Panc1 (cell line): ENCODE data around the gene IFNLR1. TPM values are rescaled to one million over a fixed set of nuclear protein-coding genes. Genes with fewer than 3 reads are reported as not detected.

Source experiments
- ATAC-seq: fragments of 200-7000 bp; cut with Tn5 transposase; 2 replicates; pipeline ENCODE4 v1.9.1; 2020; ENCODE audit warnings: mild to moderate bottlenecking, moderate library complexity
- BruUV-seq: library from RNA; stranded (reverse); fragments of 400-500 nt; replicated peaks from 2 replicates; lab custom pipeline; 2021; lab: Mats Ljungman, UMichigan
- CTCF ChIA-PET: fragments of 300-600 bp; sonication (Branson Sonifier 250); formaldehyde crosslinking; loops from one replicate; lab custom pipeline; 2022; ENCODE audit warnings: antibody characterized with exemption; lab: Charles Lee
- POLR2A ChIA-PET: fragments of 300-600 bp; sonication (Branson Sonifier 250); formaldehyde crosslinking; loops from one replicate; lab custom pipeline; 2022; ENCODE audit warnings: antibody characterized with exemption; lab: Charles Lee
- DNase-seq: peaks from one replicate; pipeline ENCODE4 v3.0.0-alpha.2; 2010; ENCODE audit warnings: low read depth, low spot score
- H3K27ac ChIP-seq: 2 replicates; pipeline ENCODE4 v1.5.1; 2011; ENCODE audit warnings: mild to moderate bottlenecking, low read length, inconsistent platforms
- H3K27me3 ChIP-seq: fragments of 200-500 bp; sonication (Bioruptor generic); 2 replicates; pipeline ENCODE4 v1.6.0; 2014; ENCODE audit warnings: low read length, inconsistent platforms; ENCODE audit not compliant: control insufficient read depth, insufficient read depth
- H3K36me3 ChIP-seq: fragments of 200-500 bp; sonication (Bioruptor generic); 2 replicates; pipeline ENCODE4 v1.5.1; 2014; ENCODE audit warnings: inconsistent platforms, mild to moderate bottlenecking, low read length, moderate library complexity; ENCODE audit not compliant: control insufficient read depth, insufficient read depth
- H3K4me1 ChIP-seq: 2 replicates; pipeline ENCODE4 v1.5.1; 2011; ENCODE audit warnings: inconsistent platforms, mild to moderate bottlenecking, low read length, moderate library complexity; ENCODE audit not compliant: control insufficient read depth, insufficient read depth
- H3K4me3 ChIP-seq, 2 experiments: 2 replicates each; pipeline ENCODE4 v1.5.1; 2011 to 2012; ENCODE audit warnings: low read depth in 2 of 2, low read length in 2 of 2, mild to moderate bottlenecking in 2 of 2, inconsistent platforms in 1 of 2, moderate library complexity in 1 of 2
- H3K9me3 ChIP-seq: fragments of 200-500 bp; sonication (Bioruptor generic); 2 replicates; pipeline ENCODE4 v1.5.1; 2014; ENCODE audit warnings: low read depth, mild to moderate bottlenecking, inconsistent platforms, low read length, moderate library complexity; ENCODE audit not compliant: control insufficient read depth, insufficient read depth
- POLR2AphosphoS5 ChIP-seq: IDR thresholded peaks from 2 replicates; pipeline ENCODE4 v1.6.1; 2012; ENCODE audit warnings: mild to moderate bottlenecking, low read depth, low read length, moderate library complexity
- SIN3A ChIP-seq: IDR thresholded peaks from 2 replicates; pipeline ENCODE4 v1.6.1; 2012; ENCODE audit warnings: low read depth, mild to moderate bottlenecking, low read length, moderate library complexity, borderline replicate concordance; ENCODE audit not compliant: insufficient read depth
- TCF7L2 ChIP-seq: IDR thresholded peaks from 2 replicates; pipeline ENCODE4 v1.6.1; 2011; ENCODE audit warnings: mild to moderate bottlenecking, low read depth, low read length, inconsistent platforms
- in situ Hi-C: cut with HindIII; loops from 2 replicates; pipeline ENCODE4 v1.10.0; 2016; ENCODE audit warnings: low sequenced_read_pairs, low pct_unique_long_range_greater_than_20kb
- intact Hi-C: fragments of 100-400 bp; cut with micrococcal nuclease; formaldehyde crosslinking; loops from one replicate; pipeline ENCODE4 v1.10.0; 2022; ENCODE audit not compliant: unreplicated experiment
- total RNA-seq: library from RNA; stranded (reverse); gene quantifications from one replicate; pipeline ENCODE4 v1.2.1, GENCODE V29; 2021; ENCODE audit not compliant: unreplicated experiment
- TF ChIP-seq, protein P1 (sequence below), 2 experiments: IDR thresholded peaks; 2 replicates each; pipeline ENCODE4 v1.6.1; 2011 to 2012; ENCODE audit warnings: low read depth in 2 of 2, control low read depth in 1 of 2, low read length in 1 of 2, mild to moderate bottlenecking in 1 of 2, moderate library complexity in 1 of 2; ENCODE audit not compliant: insufficient read depth in 1 of 2
- TF ChIP-seq, protein P2 (sequence below): fragments of 450-650 bp; IDR thresholded peaks from 2 replicates; pipeline ENCODE4 v1.5.1; 2017; ENCODE audit warnings: mild to moderate bottlenecking

IFNLR1 gene
- total RNA-seq, 1 experiment from 2014 or later = 1.0 TPM

DNA sequence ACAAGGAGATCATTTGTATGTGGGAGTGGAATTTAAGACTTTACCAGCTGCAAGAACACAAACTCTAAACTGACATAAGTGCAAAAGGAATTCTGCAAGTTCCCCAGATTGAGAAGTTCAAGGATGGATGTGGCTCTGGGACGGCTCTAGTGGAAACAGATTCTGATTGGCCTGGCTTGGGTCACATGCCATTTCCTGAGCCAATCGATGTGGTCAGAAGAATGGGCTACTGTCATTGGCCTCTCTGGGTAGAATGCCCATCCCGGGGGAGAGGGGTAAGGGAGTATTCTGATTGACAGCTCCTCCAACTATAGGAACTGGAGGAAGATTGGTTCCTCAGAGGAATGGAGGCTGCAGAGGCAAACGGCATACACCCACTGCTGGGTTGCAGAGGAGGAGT lies 6.0 kb upstream of the IFNLR1 start:
- no peak overlapping the region for H3K4me3 ChIP-seq
- H3K27me3 ChIP-seq = no peaks in the 10 kb centered on the region
- no peaks in the 10 kb centered on the region for H3K9me3 ChIP-seq
- TF ChIP-seq SIN3A = no peak
- no peak for TF ChIP-seq POLR2AphosphoS5
- TF ChIP-seq, protein P1, sequence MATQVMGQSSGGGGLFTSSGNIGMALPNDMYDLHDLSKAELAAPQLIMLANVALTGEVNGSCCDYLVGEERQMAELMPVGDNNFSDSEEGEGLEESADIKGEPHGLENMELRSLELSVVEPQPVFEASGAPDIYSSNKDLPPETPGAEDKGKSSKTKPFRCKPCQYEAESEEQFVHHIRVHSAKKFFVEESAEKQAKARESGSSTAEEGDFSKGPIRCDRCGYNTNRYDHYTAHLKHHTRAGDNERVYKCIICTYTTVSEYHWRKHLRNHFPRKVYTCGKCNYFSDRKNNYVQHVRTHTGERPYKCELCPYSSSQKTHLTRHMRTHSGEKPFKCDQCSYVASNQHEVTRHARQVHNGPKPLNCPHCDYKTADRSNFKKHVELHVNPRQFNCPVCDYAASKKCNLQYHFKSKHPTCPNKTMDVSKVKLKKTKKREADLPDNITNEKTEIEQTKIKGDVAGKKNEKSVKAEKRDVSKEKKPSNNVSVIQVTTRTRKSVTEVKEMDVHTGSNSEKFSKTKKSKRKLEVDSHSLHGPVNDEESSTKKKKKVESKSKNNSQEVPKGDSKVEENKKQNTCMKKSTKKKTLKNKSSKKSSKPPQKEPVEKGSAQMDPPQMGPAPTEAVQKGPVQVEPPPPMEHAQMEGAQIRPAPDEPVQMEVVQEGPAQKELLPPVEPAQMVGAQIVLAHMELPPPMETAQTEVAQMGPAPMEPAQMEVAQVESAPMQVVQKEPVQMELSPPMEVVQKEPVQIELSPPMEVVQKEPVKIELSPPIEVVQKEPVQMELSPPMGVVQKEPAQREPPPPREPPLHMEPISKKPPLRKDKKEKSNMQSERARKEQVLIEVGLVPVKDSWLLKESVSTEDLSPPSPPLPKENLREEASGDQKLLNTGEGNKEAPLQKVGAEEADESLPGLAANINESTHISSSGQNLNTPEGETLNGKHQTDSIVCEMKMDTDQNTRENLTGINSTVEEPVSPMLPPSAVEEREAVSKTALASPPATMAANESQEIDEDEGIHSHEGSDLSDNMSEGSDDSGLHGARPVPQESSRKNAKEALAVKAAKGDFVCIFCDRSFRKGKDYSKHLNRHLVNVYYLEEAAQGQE (IDR thresholded peaks at IDR 0.05; ENCODE audit: insufficient read depth in 1 of 2, low read depth in 2 of 2, low read length in 1 of 2) = no peak
- TF ChIP-seq, protein P2, sequence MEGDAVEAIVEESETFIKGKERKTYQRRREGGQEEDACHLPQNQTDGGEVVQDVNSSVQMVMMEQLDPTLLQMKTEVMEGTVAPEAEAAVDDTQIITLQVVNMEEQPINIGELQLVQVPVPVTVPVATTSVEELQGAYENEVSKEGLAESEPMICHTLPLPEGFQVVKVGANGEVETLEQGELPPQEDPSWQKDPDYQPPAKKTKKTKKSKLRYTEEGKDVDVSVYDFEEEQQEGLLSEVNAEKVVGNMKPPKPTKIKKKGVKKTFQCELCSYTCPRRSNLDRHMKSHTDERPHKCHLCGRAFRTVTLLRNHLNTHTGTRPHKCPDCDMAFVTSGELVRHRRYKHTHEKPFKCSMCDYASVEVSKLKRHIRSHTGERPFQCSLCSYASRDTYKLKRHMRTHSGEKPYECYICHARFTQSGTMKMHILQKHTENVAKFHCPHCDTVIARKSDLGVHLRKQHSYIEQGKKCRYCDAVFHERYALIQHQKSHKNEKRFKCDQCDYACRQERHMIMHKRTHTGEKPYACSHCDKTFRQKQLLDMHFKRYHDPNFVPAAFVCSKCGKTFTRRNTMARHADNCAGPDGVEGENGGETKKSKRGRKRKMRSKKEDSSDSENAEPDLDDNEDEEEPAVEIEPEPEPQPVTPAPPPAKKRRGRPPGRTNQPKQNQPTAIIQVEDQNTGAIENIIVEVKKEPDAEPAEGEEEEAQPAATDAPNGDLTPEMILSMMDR = no peak
- TF ChIP-seq TCF7L2 = no peak
- H3K4me1 ChIP-seq = no peaks in the 10 kb centered on the region
- H3K27ac ChIP-seq = no peak overlapping the region
- intact Hi-C loops = no loop called here
- in situ Hi-C loops = no loop called here
- CTCF ChIA-PET = no interaction called here
- DNase-seq (no peak), ATAC-seq (no peak)
- H3K36me3 ChIP-seq = no peaks in the 10 kb centered on the region
- POLR2A ChIA-PET = interaction anchor here (0.7 kb wide), 1 partner anchor 1514 kb away, joined by 3 read pairs; no protein-coding TSS in a partner anchor
- no TSS peak for BruUV-seq

- H3K4me1 ChIP-seq = peaks cover 5% of the 10 kb centered on the region; the same call in 1 of the 2 replicates
- in situ Hi-C loops (no loop called here), intact Hi-C loops (no loop called here)
- no peaks in the 10 kb centered on the region for H3K36me3 ChIP-seq
- no peaks in the 10 kb centered on the region for H3K9me3 ChIP-seq
- BruUV-seq = no TSS peak
- TF ChIP-seq, protein P1 (IDR thresholded peaks at IDR 0.05; ENCODE audit: insufficient read depth in 1 of 2, low read depth in 2 of 2, low read length in 1 of 2) = no peak
- TF ChIP-seq SIN3A (no peak), POLR2AphosphoS5 (no peak), TCF7L2 (no peak)
- TF ChIP-seq, protein P2 = no peak
- DNase-seq (peak; percentile 25), ATAC-seq (no peak)
- CTCF ChIA-PET = interaction anchor here (2.0 kb wide), 1 partner anchor 7 kb away, joined by 6 read pairs; no protein-coding TSS in a partner anchor
- POLR2A ChIA-PET = no interaction called here
- H3K27me3 ChIP-seq = no peaks in the 10 kb centered on the region
- no peak overlapping the region for H3K27ac ChIP-seq
- no peak overlapping the region for H3K4me3 ChIP-seq
Observed at GRCh38 chr1:24191860-24192259, 4.8 kb upstream of the IFNLR1 start.
